ENCODE measurements around the gene MAPK7.

Gene MAPK7

DNA sequence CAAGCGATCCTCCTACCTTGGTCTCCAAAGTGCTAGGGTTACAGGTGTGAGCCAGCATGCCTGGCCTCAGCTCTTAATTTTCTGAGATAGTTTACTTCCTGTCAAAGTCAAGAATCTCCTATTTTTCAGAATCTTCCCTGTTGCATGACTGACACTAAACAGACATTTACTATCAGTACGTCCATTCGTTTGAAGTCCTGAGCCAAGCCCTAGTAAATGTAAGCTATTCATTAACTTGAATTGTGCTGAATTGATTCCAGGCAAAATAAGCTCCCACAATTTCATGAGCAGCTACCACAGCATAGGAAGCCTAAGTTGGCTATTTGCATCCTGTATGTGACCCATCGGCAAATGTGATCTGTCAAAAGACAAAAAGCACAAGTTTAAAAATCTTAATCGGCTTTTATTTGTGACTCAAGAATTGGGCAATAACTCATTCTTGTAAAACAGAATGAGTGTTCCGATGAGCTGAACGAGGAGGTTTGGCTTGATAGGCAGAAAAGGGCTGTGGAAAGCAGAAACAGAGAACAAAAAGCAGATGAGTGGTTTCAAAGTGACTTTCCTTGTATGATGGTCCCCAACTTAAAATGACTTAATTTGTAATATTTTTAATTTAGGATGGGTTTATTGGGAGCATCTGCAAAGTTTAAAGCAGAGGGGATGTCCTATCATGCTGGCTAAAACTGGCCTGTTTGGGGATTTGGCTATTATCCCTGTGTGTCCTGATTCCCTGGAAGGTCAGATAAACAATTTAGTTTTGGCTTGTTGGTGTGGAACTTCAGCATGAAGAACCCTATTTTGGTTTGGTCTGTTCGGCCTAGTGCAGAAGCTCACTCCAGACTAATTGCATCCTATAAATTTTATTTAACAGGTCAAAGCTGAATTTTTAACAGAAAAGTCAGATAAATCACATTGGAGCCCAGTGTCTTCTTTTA, 46.9 kb downstream of the MAPK7 start:
- no peak for DNase-seq

DNA sequence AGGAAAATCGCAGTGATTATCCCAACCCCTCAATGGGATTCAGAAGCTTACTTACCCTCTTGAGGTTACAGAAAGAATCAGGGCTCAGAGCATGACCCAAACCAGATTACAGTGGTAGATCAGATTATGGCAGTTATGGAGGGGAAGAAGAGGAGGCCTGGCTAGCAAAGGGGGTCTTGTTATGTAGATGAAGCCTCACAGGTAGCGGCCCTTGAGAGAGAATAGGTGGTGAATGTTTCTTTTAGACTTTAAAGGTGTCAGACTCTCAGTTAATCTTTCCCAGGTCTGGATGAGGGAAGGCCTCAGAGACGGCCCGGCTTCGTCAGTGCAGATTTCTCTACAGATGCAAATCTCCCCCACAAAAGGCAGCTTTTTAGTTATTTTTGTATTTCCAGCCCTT, 48.3 kb downstream of the MAPK7 start:
- no peak for DNase-seq

DNA sequence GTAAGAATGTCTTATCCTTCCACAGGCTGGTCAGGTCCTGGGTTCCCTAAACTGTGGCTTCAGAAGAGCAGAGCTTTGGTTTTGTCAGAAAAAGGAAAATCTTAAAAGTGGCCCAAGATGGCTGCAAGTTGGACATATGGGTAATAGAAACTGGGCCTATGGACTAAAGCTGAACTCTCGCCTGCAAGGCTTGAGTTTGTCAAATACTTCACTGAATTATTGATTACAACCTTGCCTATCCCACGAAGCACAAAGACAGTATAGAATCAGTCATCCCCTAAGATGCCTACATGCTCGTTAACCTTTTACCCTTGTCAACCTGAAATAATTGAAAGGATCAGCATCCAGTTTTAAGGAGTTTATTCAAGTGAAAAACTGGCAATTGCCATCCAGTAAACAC, 53.4 kb downstream of the MAPK7 start:
- no peak for DNase-seq

Data from AML-193 (cell line).